ENCODE measurements around the gene PCDH15. TPM values are rescaled to one million over a fixed set of nuclear protein-coding genes. Genes with fewer than 3 reads are reported as not detected.
A peak's percentile ranks its signal among the peaks of the same experiment; 100 is the strongest.

The PCDH15 gene
- total and polyA plus RNA-seq, 2 of the 13 experiments (the other 11 are each of a cell fraction or from before 2014, with no cell fraction given) = not detected

GRCh38 chr10:53980210-53980609 lies 820.8 kb downstream of the PCDH15 start:
- Histone ChIP-seq H3K9me3 (ENCODE audit: low read length) (no peaks in the 10 kb centered on the region), H2AFZ (ENCODE audit: low read length) (no peak overlapping the region), H3K36me3 (replicated peaks in 1 of 2; ENCODE audit: control insufficient read depth in 1 of 2, insufficient read depth in 2 of 2, low read length in 2 of 2) (no peaks in the 10 kb centered on the region), H4K20me1 (ENCODE audit: insufficient read depth, low read length) (no peaks in the 10 kb centered on the region), H3K27me3 (ENCODE audit: control insufficient read depth in 1 of 2, insufficient read depth in 2 of 2, low read length in 2 of 2) (no peaks in the 10 kb centered on the region), H3K4me2 (ENCODE audit: low read depth, low read length) (no peak overlapping the region), H3K4me1 (ENCODE audit: insufficient read depth, low read length) (no peaks in the 10 kb centered on the region), H3K79me2 (ENCODE audit: insufficient read depth, low read length) (no peaks in the 10 kb centered on the region), H3K27ac (ENCODE audit: extremely low read length, insufficient read depth, low read length) (no peak overlapping the region), H3K4me3 (replicated peaks in 1 of 3; ENCODE audit: insufficient read depth in 1 of 3, low read depth in 2 of 3, low read length in 3 of 3) (no peak overlapping the region), H3K9ac (ENCODE audit: insufficient read depth, low read depth, low read length) (no peak overlapping the region)
- no peak for FAIRE-seq
- CTCF ChIA-PET (ENCODE audit: low intra/inter-chr PET ratio, low total read pairs) = no interaction called here
- WGBS (ENCODE audit: low lambda C conversion rate) = 27% methylated on average over 3 of the region's 3 CpGs
- in situ Hi-C loops (cut with HindIII; ENCODE audit: extremely low pct_ligation_motif_present, low pct_unique_long_range_greater_than_20kb) = no loop called here
- POLR2A ChIA-PET = no interaction called here
- intact Hi-C loops (cut with micrococcal nuclease; ENCODE audit: unreplicated experiment) = no loop called here
- no peak for ATAC-seq
- peak; percentile 45; the same call in 1 of the 2 replicates for TF ChIP-seq MAFF (IDR thresholded peaks at IDR 0.05; ENCODE audit: low read depth, low read length)
- TF ChIP-seq MAFK (conservative IDR thresholded peaks at IDR 0.05 in 1 of 2, IDR thresholded peaks at IDR 0.05 in 1 of 2; ENCODE audit: low read length in 2 of 2) = peak in 1 of 2 experiments; percentile 68; a peak in 2 of 4 replicates
- TF ChIP-seq ATF2 (CRISPR knock-in tag; IDR thresholded peaks at IDR 0.05) = no peak
- no TSS peak for BruUV-seq (replicated peaks)
- DNase-seq (ENCODE audit: low spot score) = no peak

- no peak overlapping the region for H2AFZ ChIP-seq (ENCODE audit: low read length)
- CTCF ChIA-PET (ENCODE audit: low intra/inter-chr PET ratio, low total read pairs) = no interaction called here
- no TSS peak for BruUV-seq (replicated peaks)
- H3K9me3 ChIP-seq (ENCODE audit: low read length) = no peaks in the 10 kb centered on the region
- FAIRE-seq (no peak), ATAC-seq (no peak), DNase-seq (ENCODE audit: low spot score) (no peak)
- H3K27me3 ChIP-seq (ENCODE audit: control insufficient read depth in 1 of 2, insufficient read depth in 2 of 2, low read length in 2 of 2) = no peaks in the 10 kb centered on the region
- H3K27ac ChIP-seq (ENCODE audit: extremely low read length, insufficient read depth, low read length) = no peak overlapping the region
- H3K4me3 ChIP-seq (replicated peaks in 1 of 3; ENCODE audit: insufficient read depth in 1 of 3, low read depth in 2 of 3, low read length in 3 of 3) = no peak overlapping the region
- H3K4me1 ChIP-seq (ENCODE audit: insufficient read depth, low read length) = no peaks in the 10 kb centered on the region
- no peak for TF ChIP-seq RFX3 (CRISPR knock-in tag; IDR thresholded peaks at IDR 0.05)
- no peak for TF ChIP-seq ZMAT5 (CRISPR knock-in tag; IDR thresholded peaks at IDR 0.05; ENCODE audit: borderline replicate concordance, low read depth)
- no peak for TF ChIP-seq THYN1 (CRISPR knock-in tag; IDR thresholded peaks at IDR 0.05; ENCODE audit: borderline replicate concordance, low read depth)
- no peak for TF ChIP-seq ZNF749 (CRISPR knock-in tag; IDR thresholded peaks at IDR 0.05; ENCODE audit: borderline replicate concordance)
- TF ChIP-seq SP5 (CRISPR knock-in tag; IDR thresholded peaks at IDR 0.05; ENCODE audit: borderline replicate concordance, low read depth) = no peak
- no peak for TF ChIP-seq SNRNP70 (IDR thresholded peaks at IDR 0.05; ENCODE audit: low read depth, low read length)
- no peak for TF ChIP-seq ZNF83 (CRISPR knock-in tag; IDR thresholded peaks at IDR 0.05; ENCODE audit: borderline replicate concordance)
- in situ Hi-C loops (cut with HindIII; ENCODE audit: extremely low pct_ligation_motif_present, low pct_unique_long_range_greater_than_20kb) = no loop called here
- intact Hi-C loops (cut with micrococcal nuclease; ENCODE audit: unreplicated experiment) = no loop called here
- no peak overlapping the region for H3K4me2 ChIP-seq (ENCODE audit: low read depth, low read length)
- H3K36me3 ChIP-seq (replicated peaks in 1 of 2; ENCODE audit: control insufficient read depth in 1 of 2, insufficient read depth in 2 of 2, low read length in 2 of 2) = no peaks in the 10 kb centered on the region
- no peaks in the 10 kb centered on the region for H4K20me1 ChIP-seq (ENCODE audit: insufficient read depth, low read length)
- POLR2A ChIA-PET = no interaction called here
- no peak overlapping the region for H3K9ac ChIP-seq (ENCODE audit: insufficient read depth, low read depth, low read length)
- no peaks in the 10 kb centered on the region for H3K79me2 ChIP-seq (ENCODE audit: insufficient read depth, low read length)
- WGBS (ENCODE audit: low lambda C conversion rate) = 0% methylated on average over 3 of the region's 3 CpGs
Observed at GRCh38 chr10:53978301-53978700, 822.7 kb downstream of the PCDH15 start.

Data from HepG2 (cell line).